Kidney (tissue), 14 donors: ENCODE data around the gene CSRNP2. TPM values are rescaled to one million over a fixed set of nuclear protein-coding genes. Genes with fewer than 3 reads are reported as not detected.

ENCODE experiments used
- DNase-seq, 5 donors: peaks; one replicate each; pipeline ENCODE4 v3.0.0-alpha.2; 2013 to 2020
- FAIRE-seq: peaks from 2 replicates; lab custom pipeline; 2012; peaks lifted over from hg19 to GRCh38; lab: Jason Lieb, UNC
- H3K27ac ChIP-seq, 2 donors: one replicate each; pipeline ENCODE4 v1.7.0; 2013; ENCODE audit warnings: low read depth in 2 of 2, low read length in 2 of 2, inconsistent platforms in 1 of 2
- H3K27me3 ChIP-seq: one replicate; pipeline ENCODE4 v1.7.1; 2013; ENCODE audit warnings: low read length, inconsistent platforms; ENCODE audit not compliant: control insufficient read depth, insufficient read depth
- H3K36me3 ChIP-seq, 3 donors: one replicate each; pipeline versions ENCODE4 v1.7.0 to v1.7.1; 2013; ENCODE audit warnings: low read length in 3 of 3, control low read depth in 1 of 3, inconsistent platforms in 1 of 3; ENCODE audit not compliant: insufficient read depth in 3 of 3, control insufficient read depth in 2 of 3
- H3K4me1 ChIP-seq, 3 donors: one replicate each; pipeline versions ENCODE4 v1.7.0 to v1.7.1; 2013; ENCODE audit warnings: low read length in 3 of 3, inconsistent platforms in 1 of 3, low read depth in 1 of 3; ENCODE audit not compliant: control insufficient read depth in 2 of 3, insufficient read depth in 2 of 3
- H3K4me3 ChIP-seq, 3 donors: one replicate each; pipeline versions ENCODE4 v1.7.0 to v1.8.1; 2013; ENCODE audit warnings: low read length in 3 of 3, control low read depth in 1 of 3, inconsistent platforms in 1 of 3
- H3K9ac ChIP-seq, 3 donors: one replicate each; pipeline versions ENCODE4 v1.7.0 to v1.7.1; 2013; ENCODE audit warnings: low read length in 3 of 3, control low read depth in 1 of 3, inconsistent platforms in 1 of 3
- H3K9me3 ChIP-seq, 3 donors: one replicate each; pipeline versions ENCODE4 v1.7.0 to v1.7.1; 2013; ENCODE audit warnings: low read length in 3 of 3, control low read depth in 1 of 3, inconsistent platforms in 1 of 3; ENCODE audit not compliant: control insufficient read depth in 2 of 3, insufficient read depth in 1 of 3
- intact Hi-C: fragments of 100-400 bp; cut with DNase I; formaldehyde crosslinking; loops from one replicate; pipeline ENCODE4 v1.11.1; 2022
- polyA plus RNA-seq: library from polyadenylated mRNA; stranded (reverse); fragments of 350-450 nt; fragmentation: Illumina TruSeq; extraction: RNeasy Lipid Tissue Mini Kit (QIAGEN cat#74804); gene quantifications from one replicate; pipeline ENCODE4 v1.2.3, GENCODE V29; 2014; ENCODE audit warnings: low read depth, low replicate concordance; ENCODE audit not compliant: insufficient read depth
- total RNA-seq: library from RNA; stranded (reverse); fragmentation: NEBNext Ultra II Directional; extraction: Animal tissue kit (Norgen Biotek cat#: 25700); gene quantifications from one replicate; pipeline ENCODE4 v1.2.1, GENCODE V29; 2021
- TF ChIP-seq, protein P1 (sequence below): IDR thresholded peaks from 3 replicates; pipeline ENCODE4 v1.5.1; 2012; ENCODE audit warnings: mild to moderate bottlenecking, moderate library complexity, borderline replicate concordance; ENCODE audit not compliant: insufficient read depth; ENCODE audit errors: extremely low read depth
- donor health status: control.
- donor health status: control.
- donor health status: control.
- donor health status: control.
- donor health status: control.
- donor health status: DM: yes; HTN: yes; CAD: no.
- donor health status: Normal renal cell carcinoma (clear cell type).

CSRNP2 gene
- total and polyA plus RNA-seq, 2 donors from 2014 or later = 8.5 to 29.6 TPM

- no peaks in the 10 kb centered on the region for H3K27me3 ChIP-seq
- peaks cover 0 to 4% (median 0%) of the 10 kb centered on the region in 3 donors for H3K4me1 ChIP-seq
- FAIRE-seq (no peak), DNase-seq (no peak)
- no peak overlapping the region for H3K27ac ChIP-seq
- H3K4me3 ChIP-seq = no peak overlapping the region
- intact Hi-C loops = no loop called here
- H3K9ac ChIP-seq = no peak overlapping the region
- TF ChIP-seq, protein P1, sequence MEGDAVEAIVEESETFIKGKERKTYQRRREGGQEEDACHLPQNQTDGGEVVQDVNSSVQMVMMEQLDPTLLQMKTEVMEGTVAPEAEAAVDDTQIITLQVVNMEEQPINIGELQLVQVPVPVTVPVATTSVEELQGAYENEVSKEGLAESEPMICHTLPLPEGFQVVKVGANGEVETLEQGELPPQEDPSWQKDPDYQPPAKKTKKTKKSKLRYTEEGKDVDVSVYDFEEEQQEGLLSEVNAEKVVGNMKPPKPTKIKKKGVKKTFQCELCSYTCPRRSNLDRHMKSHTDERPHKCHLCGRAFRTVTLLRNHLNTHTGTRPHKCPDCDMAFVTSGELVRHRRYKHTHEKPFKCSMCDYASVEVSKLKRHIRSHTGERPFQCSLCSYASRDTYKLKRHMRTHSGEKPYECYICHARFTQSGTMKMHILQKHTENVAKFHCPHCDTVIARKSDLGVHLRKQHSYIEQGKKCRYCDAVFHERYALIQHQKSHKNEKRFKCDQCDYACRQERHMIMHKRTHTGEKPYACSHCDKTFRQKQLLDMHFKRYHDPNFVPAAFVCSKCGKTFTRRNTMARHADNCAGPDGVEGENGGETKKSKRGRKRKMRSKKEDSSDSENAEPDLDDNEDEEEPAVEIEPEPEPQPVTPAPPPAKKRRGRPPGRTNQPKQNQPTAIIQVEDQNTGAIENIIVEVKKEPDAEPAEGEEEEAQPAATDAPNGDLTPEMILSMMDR = no peak
- no peaks in the 10 kb centered on the region for H3K9me3 ChIP-seq
- H3K36me3 ChIP-seq = no peaks in the 10 kb centered on the region
These were observed 49.8 kb downstream of the CSRNP2 start for GRCh38 chr12:51033457-51034089.

- no peak overlapping the region for H3K27ac ChIP-seq
- intact Hi-C loops = no loop called here
- no peaks in the 10 kb centered on the region for H3K27me3 ChIP-seq
- FAIRE-seq = no peak
- TF ChIP-seq, protein P1 = no peak
- no peak for DNase-seq
- no peak overlapping the region for H3K9ac ChIP-seq
- H3K36me3 ChIP-seq = no peaks in the 10 kb centered on the region
- no peak overlapping the region for H3K4me3 ChIP-seq
- no peaks in the 10 kb centered on the region for H3K9me3 ChIP-seq
- peaks cover 0 to 5% (median 0%) of the 10 kb centered on the region in 3 donors for H3K4me1 ChIP-seq
These were observed 50.3 kb downstream of the CSRNP2 start for GRCh38 chr12:51033048-51033447.

- Histone ChIP-seq H3K27ac (peak overlapping the region in 1 of 2 donors; percentile 23), H3K4me3 (peak overlapping the region; percentile 17 to 47 (median 46)), H3K9me3 (no peaks in the 10 kb centered on the region), H3K36me3 (no peaks in the 10 kb centered on the region), H3K4me1 (peaks cover 0 to 9% (median 8%) of the 10 kb centered on the region in 3 donors), H3K27me3 (no peaks in the 10 kb centered on the region), H3K9ac (peak overlapping the region in 2 of 3 donors; percentile 22 to 63)
- FAIRE-seq = no peak
- intact Hi-C loops = no loop called here
- peak in 1 of 5 donors; percentile 41 for DNase-seq
- TF ChIP-seq, protein P1 = no peak
These were observed 54.6 kb downstream of the CSRNP2 start for GRCh38 chr12:51028813-51029150.
